Keratinocyte (primary cell): ENCODE measurements around the gene SDHAF1.

ENCODE experiments used
- CTCF ChIP-seq, 3 experiments: IDR thresholded peaks in 1 of 3; conservative IDR thresholded peaks in 1 of 3; optimal IDR thresholded peaks in 1 of 3; 2 replicates in 2 of 3; 3 replicates in 1 of 3; pipeline versions ENCODE3 to v1.5.1; 2011; ENCODE audit warnings: low read length in 3 of 3, mild to moderate bottlenecking in 3 of 3, moderate library complexity in 2 of 3, control low read depth in 1 of 3, inconsistent platforms in 1 of 3; ENCODE audit not compliant: insufficient read depth in 2 of 3; ENCODE audit errors: extremely low read depth in 1 of 3
- EZH2 ChIP-seq: IDR thresholded peaks from one replicate; pipeline ENCODE4 v1.6.1; 2012; ENCODE audit warnings: inconsistent platforms, mild to moderate bottlenecking, low read length, moderate library complexity

GRCh38 chr19:35960432-35960972 is 34.5 kb upstream of the SDHAF1 start:
- no peak for TF ChIP-seq CTCF (optimal IDR thresholded peaks at IDR 0.05 in 1 of 3, IDR thresholded peaks at IDR 0.05 in 1 of 3, conservative IDR thresholded peaks at IDR 0.05 in 1 of 3; ENCODE audit: extremely low read depth in 1 of 3, insufficient read depth in 2 of 3, low read length in 3 of 3)
- TF ChIP-seq EZH2: no peak
